GM21825 (cell line): Measurements from ENCODE around the gene FAM171A2.

Source experiments
- ATAC-seq: cut with Tn5 transposase; IDR thresholded peaks from one replicate; pipeline ENCODE4 v1.9.1; 2021; ENCODE audit warnings: mild to moderate bottlenecking, moderate library complexity; ENCODE audit not compliant: unreplicated experiment

FAM171A2 gene

GRCh38 chr17:44361292-44362260, 2.1 kb downstream of the FAM171A2 start:
- ATAC-seq: no peak

DNA sequence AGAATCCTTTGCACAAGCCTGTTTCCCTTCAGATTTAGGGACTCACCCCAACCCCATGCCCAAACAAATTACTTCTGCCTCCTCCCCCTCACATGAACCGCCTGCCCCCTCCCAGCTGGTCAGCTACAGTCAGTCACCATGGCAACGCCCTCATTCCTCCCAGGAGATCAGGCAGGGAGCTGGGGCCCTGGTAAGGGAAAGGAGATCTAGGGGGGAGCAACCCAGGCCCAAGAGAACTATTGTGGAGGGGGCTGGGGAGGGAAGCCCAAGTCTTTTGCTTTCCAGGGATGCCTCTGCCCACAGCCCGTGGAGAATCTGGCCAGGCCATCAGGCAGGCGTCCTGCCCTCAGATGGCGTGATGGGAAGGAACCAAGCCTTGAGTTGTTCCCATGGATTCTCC, 2.8 kb downstream of the FAM171A2 start:
- ATAC-seq: no peak

DNA sequence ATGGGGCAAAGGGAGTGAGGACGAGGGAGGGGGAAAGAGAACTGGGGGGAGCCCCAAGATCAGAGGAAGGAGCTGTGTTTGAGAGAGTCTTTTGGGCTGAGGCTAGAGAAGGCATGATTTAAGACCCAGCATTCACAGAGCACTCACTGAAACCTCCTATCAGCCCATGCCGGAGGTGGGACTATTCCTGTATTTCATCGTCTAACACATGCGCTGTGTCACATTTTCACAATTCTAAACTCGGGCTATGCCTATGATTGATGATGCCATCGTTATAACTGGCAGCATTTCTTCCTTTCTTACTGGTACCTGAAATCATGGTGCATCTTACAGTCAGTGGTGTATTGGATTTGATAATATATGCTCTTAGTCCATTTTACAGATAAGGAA, 3.5 kb downstream of the FAM171A2 start:
- no peak for ATAC-seq

DNA sequence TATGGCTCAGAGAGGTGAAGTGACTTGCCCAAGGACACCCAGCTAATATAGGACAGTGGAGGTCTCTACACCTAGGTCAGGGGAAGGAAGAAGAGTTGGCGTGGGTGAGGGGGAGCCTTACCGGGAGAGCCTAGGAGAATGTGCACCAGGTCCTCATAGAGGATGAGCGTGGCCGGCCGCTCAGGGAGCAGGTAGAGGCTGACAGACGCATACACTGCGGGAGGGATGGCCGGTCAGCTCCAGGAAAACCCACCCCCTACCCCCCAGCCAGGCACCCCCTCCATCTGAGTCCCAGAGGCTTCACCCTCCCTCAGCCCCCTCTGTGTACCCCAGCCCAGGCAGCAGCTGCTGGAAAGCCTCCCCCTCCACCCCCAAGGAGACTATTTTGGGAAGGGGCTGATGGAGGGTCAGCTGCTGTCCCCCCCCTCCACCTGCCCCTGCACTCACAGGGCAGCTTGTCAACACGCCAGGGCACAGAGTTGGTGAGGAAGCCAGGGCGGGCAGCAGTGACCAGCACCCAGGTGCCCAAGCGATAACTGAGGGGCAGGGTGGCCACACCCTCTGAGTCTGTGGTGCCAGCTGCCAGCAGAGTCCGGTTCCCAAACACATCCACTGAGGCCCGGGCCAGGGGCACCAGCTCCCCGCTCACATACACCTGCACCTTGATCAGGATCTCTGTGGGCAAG, 4.1 kb downstream of the FAM171A2 start:
- no peak for ATAC-seq

- no peak for ATAC-seq
Measured at GRCh38 chr17:44359006-44359405, 4.6 kb downstream of the FAM171A2 start.

GRCh38 chr17:44358066-44358465, 5.6 kb downstream of the FAM171A2 start:
- ATAC-seq: no peak

- no peak for ATAC-seq
Measured at GRCh38 chr17:44356241-44356640, 7.4 kb downstream of the FAM171A2 start.

- no peak for ATAC-seq
Measured at GRCh38 chr17:44355642-44356099, 8.0 kb downstream of the FAM171A2 start.

- no peak for ATAC-seq
Measured at GRCh38 chr17:44354582-44355561, 8.8 kb downstream of the FAM171A2 start.

- no peak for ATAC-seq
Measured at GRCh38 chr17:44353672-44354331, 9.9 kb downstream of the FAM171A2 start.

GRCh38 chr17:44352828-44353671, 10.6 kb downstream of the FAM171A2 start:
- no peak for ATAC-seq

- no peak for ATAC-seq
Measured at GRCh38 chr17:44351961-44352827, 11.5 kb downstream of the FAM171A2 start.

DNA sequence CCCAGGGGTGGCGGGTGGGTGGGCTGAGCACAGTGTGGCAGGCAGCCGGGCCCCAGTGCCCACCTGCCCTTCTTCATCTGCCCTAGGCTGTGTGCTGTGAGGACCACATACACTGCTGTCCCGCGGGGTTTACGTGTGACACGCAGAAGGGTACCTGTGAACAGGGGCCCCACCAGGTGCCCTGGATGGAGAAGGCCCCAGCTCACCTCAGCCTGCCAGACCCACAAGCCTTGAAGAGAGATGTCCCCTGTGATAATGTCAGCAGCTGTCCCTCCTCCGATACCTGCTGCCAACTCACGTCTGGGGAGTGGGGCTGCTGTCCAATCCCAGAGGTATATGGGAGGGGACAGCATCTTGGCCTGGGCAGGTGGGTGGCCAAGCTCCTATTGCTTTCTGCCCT, 12.2 kb downstream of the FAM171A2 start:
- ATAC-seq: no peak

GRCh38 chr17:44350733-44351226, 12.9 kb downstream of the FAM171A2 start:
- ATAC-seq: no peak

DNA sequence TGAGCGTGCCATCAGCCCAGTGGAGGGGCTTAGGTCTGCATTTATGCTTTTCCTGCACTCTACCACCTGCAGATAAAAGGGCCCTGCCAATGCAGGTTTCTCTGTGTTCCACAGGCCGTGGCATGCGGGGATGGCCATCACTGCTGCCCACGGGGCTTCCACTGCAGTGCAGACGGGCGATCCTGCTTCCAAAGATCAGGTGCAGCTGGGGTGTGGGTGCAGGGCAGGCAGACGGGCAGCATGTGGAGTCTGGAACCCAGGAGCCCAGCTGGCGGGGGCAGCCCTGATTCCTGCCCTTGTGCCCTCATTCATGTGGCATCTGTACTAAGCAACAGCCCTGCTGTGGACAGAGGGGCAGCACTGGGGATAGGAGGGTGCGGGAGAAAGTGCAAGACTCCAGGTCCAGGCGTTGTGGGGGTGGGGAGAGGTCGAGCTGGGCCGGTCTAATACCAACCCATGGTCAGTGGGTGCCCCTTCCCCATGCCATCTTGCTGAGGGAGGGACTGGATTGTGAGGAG, 14.0 kb downstream of the FAM171A2 start:
- ATAC-seq: no peak

- no peak for ATAC-seq
Measured at GRCh38 chr17:44348988-44349364, 14.7 kb downstream of the FAM171A2 start.

GRCh38 chr17:44348234-44348987, 15.2 kb downstream of the FAM171A2 start:
- peak; percentile 48 for ATAC-seq
